WTC11 (cell line): ENCODE data around the gene PLCH2. TPM values are rescaled to one million over a fixed set of nuclear protein-coding genes. Genes with fewer than 3 reads are reported as not detected.

Experiments used
- ATAC-seq: fragments of 200-7000 bp; cut with Tn5 transposase; 2 replicates; pipeline ENCODE4 v1.10.0; 2021; ENCODE audit warnings: mild to moderate bottlenecking, moderate library complexity
- CTCF ChIA-PET: fragments of 300-600 bp; sonication (Branson Sonifier 250); formaldehyde crosslinking; loops from one replicate; lab custom pipeline; 2021; ENCODE audit warnings: antibody characterized with exemption; lab: Charles Lee
- POLR2A ChIA-PET: fragments of 350-600 bp; sonication (Branson Sonifier 250); formaldehyde crosslinking; loops from one replicate; lab custom pipeline; 2021; ENCODE audit warnings: antibody characterized with exemption; lab: Charles Lee
- DNase-seq: peaks from one replicate; pipeline ENCODE4 v3.0.0; 2021; ENCODE audit warnings: low spot score
- H3K27ac Mint-ChIP-seq: 2 replicates; pipeline ENCODE4 v1.8.0; 2021; ENCODE audit warnings: mixed read lengths
- H3K27me3 Mint-ChIP-seq: 2 replicates; pipeline ENCODE4 v1.8.0; 2021; ENCODE audit warnings: low read depth, mild to moderate bottlenecking, moderate library complexity, mixed read lengths
- H3K36me3 Mint-ChIP-seq: 2 replicates; pipeline ENCODE4 v1.8.0; 2021; ENCODE audit warnings: mixed read lengths
- H3K4me1 Mint-ChIP-seq: 2 replicates; pipeline ENCODE4 v1.8.0; 2022; ENCODE audit warnings: mixed read lengths
- H3K4me3 Mint-ChIP-seq: 2 replicates; pipeline ENCODE4 v1.8.0; 2021; ENCODE audit warnings: mild to moderate bottlenecking, moderate library complexity, mixed read lengths
- H3K9me3 Mint-ChIP-seq: 2 replicates; pipeline ENCODE4 v1.8.0; 2021; ENCODE audit warnings: mixed read lengths
- CREB1 ChIP-seq: sonication (generic); formaldehyde crosslinking; IDR thresholded peaks from 2 replicates; pipeline ENCODE4 v1.8.0; 2023; ENCODE audit warnings: mild to moderate bottlenecking, missing genetic modification reagents
- FOXK1 ChIP-seq: sonication (generic); formaldehyde crosslinking; IDR thresholded peaks from 2 replicates; pipeline ENCODE4 v1.8.0; 2022; ENCODE audit warnings: mild to moderate bottlenecking, moderate library complexity, missing genetic modification reagents
- FOXP1 ChIP-seq: sonication (generic); formaldehyde crosslinking; IDR thresholded peaks from 2 replicates; pipeline ENCODE4 v1.8.0; 2022; ENCODE audit warnings: missing genetic modification reagents, mild to moderate bottlenecking, moderate library complexity, borderline replicate concordance
- GABPB1 ChIP-seq: sonication (generic); formaldehyde crosslinking; IDR thresholded peaks from 2 replicates; pipeline ENCODE4 v1.8.1; 2023; ENCODE audit warnings: mild to moderate bottlenecking, missing genetic modification reagents
- IRF2 ChIP-seq: sonication (generic); formaldehyde crosslinking; IDR thresholded peaks from 2 replicates; pipeline ENCODE4 v1.8.0; 2022; ENCODE audit warnings: low read depth, missing genetic modification reagents, borderline replicate concordance
- JAZF1 ChIP-seq: fragments of 250-450 bp; sonication (Bioruptor Pico); IDR thresholded peaks from 2 replicates; pipeline ENCODE4 v1.9.0; 2021; ENCODE audit warnings: moderate library complexity, mild to moderate bottlenecking, inconsistent platforms
- KAT7 ChIP-seq: sonication (generic); formaldehyde crosslinking; IDR thresholded peaks from 2 replicates; pipeline ENCODE4 v1.8.1; 2023; ENCODE audit warnings: missing genetic modification reagents, mild to moderate bottlenecking, borderline replicate concordance
- NFATC4 ChIP-seq: fragments of 250-450 bp; sonication (Bioruptor Pico); IDR thresholded peaks from 2 replicates; pipeline ENCODE4 v1.9.0; 2021; ENCODE audit warnings: mild to moderate bottlenecking
- NR1H2 ChIP-seq: sonication (generic); formaldehyde crosslinking; IDR thresholded peaks from 2 replicates; pipeline ENCODE4 v1.9.0; 2021; ENCODE audit warnings: mild to moderate bottlenecking, moderate library complexity, missing genetic modification reagents
- RELA ChIP-seq: sonication (generic); formaldehyde crosslinking; IDR thresholded peaks from 2 replicates; pipeline ENCODE4 v1.8.1; 2022; ENCODE audit warnings: missing genetic modification reagents, mild to moderate bottlenecking, borderline replicate concordance
- SMAD4 ChIP-seq: sonication (generic); formaldehyde crosslinking; IDR thresholded peaks from 2 replicates; pipeline ENCODE4 v1.8.0; 2022; ENCODE audit warnings: mild to moderate bottlenecking, missing genetic modification reagents
- SOX15 ChIP-seq: fragments of 250-450 bp; sonication (Bioruptor Pico); IDR thresholded peaks from 2 replicates; pipeline ENCODE4 v1.9.0; 2021; ENCODE audit warnings: mild to moderate bottlenecking
- SP1 ChIP-seq: sonication (generic); formaldehyde crosslinking; conservative IDR thresholded peaks from 2 replicates; pipeline ENCODE4 v1.8.1; 2022; ENCODE audit warnings: missing genetic modification reagents
- TEAD1 ChIP-seq: sonication (generic); formaldehyde crosslinking; IDR thresholded peaks from 2 replicates; pipeline ENCODE4 v1.8.0; 2022; ENCODE audit warnings: mild to moderate bottlenecking, missing genetic modification reagents
- total RNA-seq: library from RNA; stranded (reverse); gene quantifications from 3 replicates; pipeline ENCODE4 v1.2.3, GENCODE V29; 2021
- TF ChIP-seq, protein P1 (sequence below): sonication (generic); formaldehyde crosslinking; IDR thresholded peaks from 2 replicates; pipeline ENCODE4 v1.8.1; 2022; ENCODE audit warnings: missing genetic modification reagents, borderline replicate concordance
- TF ChIP-seq, protein P2 (sequence below): sonication (generic); formaldehyde crosslinking; conservative IDR thresholded peaks from 2 replicates; pipeline ENCODE4 v1.8.1; 2022; ENCODE audit warnings: mild to moderate bottlenecking, missing genetic modification reagents
- TF ChIP-seq, protein P3 (sequence below): fragments of 250-450 bp; sonication (Bioruptor Pico); IDR thresholded peaks from 2 replicates; pipeline ENCODE4 v2.1.2; 2022; ENCODE audit warnings: mild to moderate bottlenecking, moderate library complexity
- TF ChIP-seq, protein P4 (sequence below): sonication (generic); formaldehyde crosslinking; IDR thresholded peaks from 2 replicates; pipeline ENCODE4 v1.8.0; 2023; ENCODE audit warnings: missing genetic modification reagents
- TF ChIP-seq, protein P5 (sequence below): fragments of 200-600 bp; IDR thresholded peaks from 2 replicates; pipeline ENCODE4 v1.8.0; 2022; ENCODE audit warnings: antibody characterized with exemption
- TF ChIP-seq, protein P6 (sequence below): sonication (generic); formaldehyde crosslinking; IDR thresholded peaks from 2 replicates; pipeline ENCODE4 v1.8.0; 2022; ENCODE audit warnings: mild to moderate bottlenecking, missing genetic modification reagents
- TF ChIP-seq, protein P7 (sequence below): sonication (generic); formaldehyde crosslinking; conservative IDR thresholded peaks from 2 replicates; pipeline ENCODE4 v1.8.1; 2023; ENCODE audit warnings: mild to moderate bottlenecking, low read depth, missing genetic modification reagents, moderate library complexity
- TF ChIP-seq, protein P8 (sequence below): fragments of 250-450 bp; sonication (Bioruptor Pico); conservative IDR thresholded peaks from 2 replicates; pipeline ENCODE4 v1.9.0; 2021; ENCODE audit warnings: mild to moderate bottlenecking
- TF ChIP-seq, protein P9 (sequence below): fragments of 250-450 bp; sonication (Bioruptor Pico); IDR thresholded peaks from 2 replicates; pipeline ENCODE4 v1.9.0; 2021; ENCODE audit warnings: moderate library complexity, mild to moderate bottlenecking, inconsistent platforms, borderline replicate concordance

The PLCH2 gene
- total RNA-seq, 1 experiment from 2014 or later = 0.17 TPM

DNA sequence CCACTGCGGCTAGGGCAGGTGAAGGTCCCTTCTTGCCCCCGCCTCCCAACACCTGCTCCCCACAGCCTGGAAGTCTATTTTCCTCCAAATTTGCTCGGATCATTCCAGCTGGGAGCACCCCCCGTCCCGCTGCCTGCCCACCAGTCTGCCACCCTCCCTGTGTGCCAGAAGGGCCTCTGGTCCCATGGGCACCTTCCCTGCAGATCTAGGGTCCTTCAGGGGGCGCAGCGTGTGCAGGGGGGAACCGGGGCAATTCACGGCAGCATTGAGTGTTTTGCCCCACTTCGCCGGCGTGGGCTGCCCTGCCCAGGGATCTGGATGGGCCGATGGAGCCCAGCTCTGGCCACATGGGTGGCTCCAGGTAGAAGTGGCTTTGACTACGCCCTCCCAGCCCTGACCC lies 37.4 kb upstream of the PLCH2 start (continued):
- TF ChIP-seq, protein P1, sequence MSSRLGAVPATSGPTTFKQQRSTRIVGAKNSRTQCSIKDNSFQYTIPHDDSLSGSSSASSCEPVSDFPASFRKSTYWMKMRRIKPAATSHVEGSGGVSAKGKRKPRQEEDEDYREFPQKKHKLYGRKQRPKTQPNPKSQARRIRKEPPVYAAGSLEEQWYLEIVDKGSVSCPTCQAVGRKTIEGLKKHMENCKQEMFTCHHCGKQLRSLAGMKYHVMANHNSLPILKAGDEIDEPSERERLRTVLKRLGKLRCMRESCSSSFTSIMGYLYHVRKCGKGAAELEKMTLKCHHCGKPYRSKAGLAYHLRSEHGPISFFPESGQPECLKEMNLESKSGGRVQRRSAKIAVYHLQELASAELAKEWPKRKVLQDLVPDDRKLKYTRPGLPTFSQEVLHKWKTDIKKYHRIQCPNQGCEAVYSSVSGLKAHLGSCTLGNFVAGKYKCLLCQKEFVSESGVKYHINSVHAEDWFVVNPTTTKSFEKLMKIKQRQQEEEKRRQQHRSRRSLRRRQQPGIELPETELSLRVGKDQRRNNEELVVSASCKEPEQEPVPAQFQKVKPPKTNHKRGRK (CRISPR knock-in tag) = no peak
- TF ChIP-seq, protein P2, sequence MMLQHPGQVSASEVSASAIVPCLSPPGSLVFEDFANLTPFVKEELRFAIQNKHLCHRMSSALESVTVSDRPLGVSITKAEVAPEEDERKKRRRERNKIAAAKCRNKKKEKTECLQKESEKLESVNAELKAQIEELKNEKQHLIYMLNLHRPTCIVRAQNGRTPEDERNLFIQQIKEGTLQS = no peak
- TF ChIP-seq, protein P3, sequence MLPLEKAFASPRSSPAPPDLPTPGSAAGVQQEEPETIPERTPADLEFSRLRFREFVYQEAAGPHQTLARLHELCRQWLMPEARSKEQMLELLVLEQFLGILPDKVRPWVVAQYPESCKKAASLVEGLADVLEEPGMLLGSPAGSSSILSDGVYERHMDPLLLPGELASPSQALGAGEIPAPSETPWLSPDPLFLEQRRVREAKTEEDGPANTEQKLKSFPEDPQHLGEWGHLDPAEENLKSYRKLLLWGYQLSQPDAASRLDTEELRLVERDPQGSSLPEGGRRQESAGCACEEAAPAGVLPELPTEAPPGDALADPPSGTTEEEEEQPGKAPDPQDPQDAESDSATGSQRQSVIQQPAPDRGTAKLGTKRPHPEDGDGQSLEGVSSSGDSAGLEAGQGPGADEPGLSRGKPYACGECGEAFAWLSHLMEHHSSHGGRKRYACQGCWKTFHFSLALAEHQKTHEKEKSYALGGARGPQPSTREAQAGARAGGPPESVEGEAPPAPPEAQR (CRISPR knock-in tag) = no peak
- TF ChIP-seq RELA (CRISPR knock-in tag) (no peak), IRF2 (CRISPR knock-in tag) (no peak), FOXP1 (no peak), NFATC4 (CRISPR knock-in tag) (no peak)
- TF ChIP-seq, protein P4, sequence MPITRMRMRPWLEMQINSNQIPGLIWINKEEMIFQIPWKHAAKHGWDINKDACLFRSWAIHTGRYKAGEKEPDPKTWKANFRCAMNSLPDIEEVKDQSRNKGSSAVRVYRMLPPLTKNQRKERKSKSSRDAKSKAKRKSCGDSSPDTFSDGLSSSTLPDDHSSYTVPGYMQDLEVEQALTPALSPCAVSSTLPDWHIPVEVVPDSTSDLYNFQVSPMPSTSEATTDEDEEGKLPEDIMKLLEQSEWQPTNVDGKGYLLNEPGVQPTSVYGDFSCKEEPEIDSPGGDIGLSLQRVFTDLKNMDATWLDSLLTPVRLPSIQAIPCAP (CRISPR knock-in tag) = no peak

DNA sequence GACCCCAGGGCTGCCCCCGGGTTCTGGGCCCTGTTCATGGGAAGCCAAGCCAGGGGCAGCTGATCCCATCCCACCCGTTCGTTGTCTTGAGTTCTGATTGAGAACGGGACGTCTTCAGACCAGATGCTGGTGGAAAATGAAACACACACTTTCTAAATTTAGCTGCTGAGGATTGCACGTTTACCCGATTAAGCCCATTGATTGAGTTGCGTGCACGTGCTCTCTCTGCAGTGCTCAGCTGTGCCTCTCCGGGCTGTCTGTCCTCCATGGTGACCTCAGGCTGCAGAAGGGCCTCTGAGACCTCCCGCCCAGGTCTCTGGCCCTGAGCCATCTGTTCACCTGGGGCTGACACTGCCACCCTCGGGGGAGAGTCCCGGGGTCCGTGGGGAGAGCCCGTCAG lies 36.7 kb upstream of the PLCH2 start:
- Mint-ChIP-seq H3K27me3 (peaks cover 20% of the 10 kb centered on the region), H3K4me1 (no peaks in the 10 kb centered on the region), H3K4me3 (no peak overlapping the region), H3K27ac (0 out of 2 replicates have a peak overlapping the region, but pooled peaks have one; percentile 63), H3K9me3 (no peaks in the 10 kb centered on the region), H3K36me3 (no peaks in the 10 kb centered on the region)
- DNase-seq = no peak
- ATAC-seq = no peak
- POLR2A ChIA-PET = no interaction called here
- CTCF ChIA-PET = no interaction called here
- TF ChIP-seq GABPB1 (no peak), JAZF1 (CRISPR knock-in tag) (no peak), FOXK1 (CRISPR knock-in tag) (no peak), CREB1 (no peak), SOX15 (CRISPR knock-in tag) (no peak), KAT7 (no peak), NR1H2 (CRISPR knock-in tag) (no peak), SP1 (no peak), SMAD4 (CRISPR knock-in tag) (no peak), TEAD1 (CRISPR knock-in tag) (no peak)
- TF ChIP-seq, protein P5, sequence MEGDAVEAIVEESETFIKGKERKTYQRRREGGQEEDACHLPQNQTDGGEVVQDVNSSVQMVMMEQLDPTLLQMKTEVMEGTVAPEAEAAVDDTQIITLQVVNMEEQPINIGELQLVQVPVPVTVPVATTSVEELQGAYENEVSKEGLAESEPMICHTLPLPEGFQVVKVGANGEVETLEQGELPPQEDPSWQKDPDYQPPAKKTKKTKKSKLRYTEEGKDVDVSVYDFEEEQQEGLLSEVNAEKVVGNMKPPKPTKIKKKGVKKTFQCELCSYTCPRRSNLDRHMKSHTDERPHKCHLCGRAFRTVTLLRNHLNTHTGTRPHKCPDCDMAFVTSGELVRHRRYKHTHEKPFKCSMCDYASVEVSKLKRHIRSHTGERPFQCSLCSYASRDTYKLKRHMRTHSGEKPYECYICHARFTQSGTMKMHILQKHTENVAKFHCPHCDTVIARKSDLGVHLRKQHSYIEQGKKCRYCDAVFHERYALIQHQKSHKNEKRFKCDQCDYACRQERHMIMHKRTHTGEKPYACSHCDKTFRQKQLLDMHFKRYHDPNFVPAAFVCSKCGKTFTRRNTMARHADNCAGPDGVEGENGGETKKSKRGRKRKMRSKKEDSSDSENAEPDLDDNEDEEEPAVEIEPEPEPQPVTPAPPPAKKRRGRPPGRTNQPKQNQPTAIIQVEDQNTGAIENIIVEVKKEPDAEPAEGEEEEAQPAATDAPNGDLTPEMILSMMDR = no peak
- TF ChIP-seq, protein P6, sequence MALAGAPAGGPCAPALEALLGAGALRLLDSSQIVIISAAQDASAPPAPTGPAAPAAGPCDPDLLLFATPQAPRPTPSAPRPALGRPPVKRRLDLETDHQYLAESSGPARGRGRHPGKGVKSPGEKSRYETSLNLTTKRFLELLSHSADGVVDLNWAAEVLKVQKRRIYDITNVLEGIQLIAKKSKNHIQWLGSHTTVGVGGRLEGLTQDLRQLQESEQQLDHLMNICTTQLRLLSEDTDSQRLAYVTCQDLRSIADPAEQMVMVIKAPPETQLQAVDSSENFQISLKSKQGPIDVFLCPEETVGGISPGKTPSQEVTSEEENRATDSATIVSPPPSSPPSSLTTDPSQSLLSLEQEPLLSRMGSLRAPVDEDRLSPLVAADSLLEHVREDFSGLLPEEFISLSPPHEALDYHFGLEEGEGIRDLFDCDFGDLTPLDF (CRISPR knock-in tag) = no peak
- TF ChIP-seq, protein P7, sequence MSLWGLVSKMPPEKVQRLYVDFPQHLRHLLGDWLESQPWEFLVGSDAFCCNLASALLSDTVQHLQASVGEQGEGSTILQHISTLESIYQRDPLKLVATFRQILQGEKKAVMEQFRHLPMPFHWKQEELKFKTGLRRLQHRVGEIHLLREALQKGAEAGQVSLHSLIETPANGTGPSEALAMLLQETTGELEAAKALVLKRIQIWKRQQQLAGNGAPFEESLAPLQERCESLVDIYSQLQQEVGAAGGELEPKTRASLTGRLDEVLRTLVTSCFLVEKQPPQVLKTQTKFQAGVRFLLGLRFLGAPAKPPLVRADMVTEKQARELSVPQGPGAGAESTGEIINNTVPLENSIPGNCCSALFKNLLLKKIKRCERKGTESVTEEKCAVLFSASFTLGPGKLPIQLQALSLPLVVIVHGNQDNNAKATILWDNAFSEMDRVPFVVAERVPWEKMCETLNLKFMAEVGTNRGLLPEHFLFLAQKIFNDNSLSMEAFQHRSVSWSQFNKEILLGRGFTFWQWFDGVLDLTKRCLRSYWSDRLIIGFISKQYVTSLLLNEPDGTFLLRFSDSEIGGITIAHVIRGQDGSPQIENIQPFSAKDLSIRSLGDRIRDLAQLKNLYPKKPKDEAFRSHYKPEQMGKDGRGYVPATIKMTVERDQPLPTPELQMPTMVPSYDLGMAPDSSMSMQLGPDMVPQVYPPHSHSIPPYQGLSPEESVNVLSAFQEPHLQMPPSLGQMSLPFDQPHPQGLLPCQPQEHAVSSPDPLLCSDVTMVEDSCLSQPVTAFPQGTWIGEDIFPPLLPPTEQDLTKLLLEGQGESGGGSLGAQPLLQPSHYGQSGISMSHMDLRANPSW (CRISPR knock-in tag) = no peak
- TF ChIP-seq, protein P8, sequence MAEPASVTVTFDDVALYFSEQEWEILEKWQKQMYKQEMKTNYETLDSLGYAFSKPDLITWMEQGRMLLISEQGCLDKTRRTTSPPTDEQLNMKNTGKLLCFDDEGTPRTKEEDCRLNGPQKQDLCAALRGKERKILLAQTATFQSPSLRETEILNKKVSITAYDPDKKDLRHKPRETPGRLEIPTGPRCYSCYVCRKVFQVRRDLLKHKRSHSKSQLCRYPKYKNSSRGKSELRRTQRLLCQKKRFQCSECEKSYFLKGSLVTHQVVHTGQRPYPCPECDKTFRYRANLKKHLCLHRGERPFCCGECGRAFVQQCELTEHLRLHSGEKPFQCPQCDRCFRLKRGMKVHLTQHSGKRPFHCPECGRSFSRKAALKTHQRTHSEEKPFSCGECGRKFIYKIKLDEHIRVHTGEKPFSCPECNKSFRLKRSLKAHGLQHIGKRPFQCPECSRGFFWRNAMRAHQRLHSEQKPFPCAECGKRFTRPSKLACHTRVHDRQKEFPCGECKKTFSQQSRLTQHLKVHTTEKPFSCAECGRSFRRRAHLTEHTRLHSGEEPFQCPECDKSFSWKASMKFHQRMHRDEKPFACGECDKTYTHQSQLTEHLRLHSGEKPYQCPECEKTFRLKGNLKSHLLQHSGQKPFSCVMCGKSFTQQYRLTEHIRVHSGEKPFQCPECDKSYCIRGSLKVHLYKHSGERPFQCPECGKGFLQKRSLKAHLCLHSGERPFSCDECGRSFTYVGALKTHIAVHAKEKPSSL (CRISPR knock-in tag) = no peak
- TF ChIP-seq, protein P9, sequence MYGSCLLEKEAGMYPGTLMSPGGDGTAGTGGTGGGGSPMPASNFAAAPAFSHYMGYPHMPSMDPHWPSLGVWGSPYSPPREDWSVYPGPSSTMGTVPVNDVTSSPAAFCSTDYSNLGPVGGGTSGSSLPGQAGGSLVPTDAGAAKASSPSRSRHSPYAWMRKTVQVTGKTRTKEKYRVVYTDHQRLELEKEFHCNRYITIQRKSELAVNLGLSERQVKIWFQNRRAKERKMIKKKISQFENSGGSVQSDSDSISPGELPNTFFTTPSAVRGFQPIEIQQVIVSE (CRISPR knock-in tag) = no peak
